ENCODE measurements around the gene ACSF2. TPM values are rescaled to one million over a fixed set of nuclear protein-coding genes. Genes with fewer than 3 reads are reported as not detected.
A peak's percentile ranks its signal among the peaks of the same experiment; 100 is the strongest.

ACSF2 gene
- polyA plus RNA-seq, 2 of the 4 experiments (the other 2 are of a cell fraction) = 24.4 to 33.6 TPM

DNA sequence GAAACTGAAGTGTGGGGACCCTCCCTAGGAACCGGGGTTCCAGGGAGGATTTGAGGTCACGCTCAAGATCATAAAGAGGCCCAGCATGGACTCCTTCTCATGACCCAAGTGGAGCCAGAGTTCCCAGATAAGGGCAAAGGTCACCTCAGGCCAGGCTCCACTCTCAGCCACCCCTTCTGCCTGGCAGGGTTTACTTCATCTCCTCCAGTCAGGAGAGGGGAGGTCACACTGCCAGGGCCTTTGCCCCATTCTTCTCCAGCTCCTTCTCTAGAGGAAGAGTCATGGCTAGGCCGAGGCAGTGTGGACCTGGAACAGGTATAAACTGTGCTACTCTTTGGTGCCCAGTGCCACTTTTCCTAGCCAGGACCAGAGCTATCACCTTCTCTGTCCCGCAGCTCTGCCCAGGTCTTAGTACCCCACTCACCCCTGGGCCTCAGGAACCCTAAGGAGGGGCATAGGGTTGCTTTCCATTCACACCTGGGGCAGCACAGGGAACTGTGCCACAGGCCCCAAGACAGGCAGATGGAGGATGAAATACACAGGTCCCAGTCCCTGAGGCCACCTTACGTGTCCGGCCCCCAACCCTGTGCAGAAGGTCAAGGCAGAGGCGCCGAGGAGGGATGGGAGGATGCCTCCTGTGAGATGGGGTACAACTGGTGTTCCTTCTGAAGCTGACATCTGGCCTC is 879 bp upstream of the ACSF2 start:
- TF ChIP-seq CHD2 (IDR thresholded peaks at IDR 0.05; ENCODE audit: low read length, partially characterized antibody) (no peak), HES2 (IDR thresholded peaks at IDR 0.05) (no peak), NPAS2 (CRISPR knock-in tag; IDR thresholded peaks at IDR 0.05; ENCODE audit: borderline replicate concordance) (no peak), ZFP36 (IDR thresholded peaks at IDR 0.05; ENCODE audit: borderline replicate concordance, partially characterized antibody) (no peak), FOSB (CRISPR knock-in tag; IDR thresholded peaks at IDR 0.05) (no peak), CTCF (IDR thresholded peaks at IDR 0.05) (no peak), RARB (CRISPR knock-in tag; IDR thresholded peaks at IDR 0.05) (no peak), POLR2A (IDR thresholded peaks at IDR 0.05; ENCODE audit: low read length) (no peak), HEYL (CRISPR knock-in tag; IDR thresholded peaks at IDR 0.05) (no peak), RNF2 (IDR thresholded peaks at IDR 0.05; ENCODE audit: borderline replicate concordance, low read depth) (no peak), HOXB13 (CRISPR knock-in tag; IDR thresholded peaks at IDR 0.05; ENCODE audit: low read depth) (no peak), RAD21 (conservative IDR thresholded peaks at IDR 0.05 in 1 of 2, IDR thresholded peaks at IDR 0.05 in 1 of 2) (no peak)
- TF ChIP-seq, protein P1, sequence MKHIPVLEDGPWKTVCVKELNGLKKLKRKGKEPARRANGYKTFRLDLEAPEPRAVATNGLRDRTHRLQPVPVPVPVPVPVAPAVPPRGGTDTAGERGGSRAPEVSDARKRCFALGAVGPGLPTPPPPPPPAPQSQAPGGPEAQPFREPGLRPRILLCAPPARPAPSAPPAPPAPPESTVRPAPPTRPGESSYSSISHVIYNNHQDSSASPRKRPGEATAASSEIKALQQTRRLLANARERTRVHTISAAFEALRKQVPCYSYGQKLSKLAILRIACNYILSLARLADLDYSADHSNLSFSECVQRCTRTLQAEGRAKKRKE (CRISPR knock-in tag; IDR thresholded peaks at IDR 0.05; ENCODE audit: low read depth) = no peak
- H3K4me2 ChIP-seq = peak overlapping the region; percentile 92
- H3K4me3 ChIP-seq = peak overlapping the region; percentile 72
- peaks cover 27% of the 10 kb centered on the region for H3K4me1 ChIP-seq
- ATAC-seq (no peak), FAIRE-seq (no peak), DNase-seq (ENCODE audit: low read depth in 1 of 2, low spot score in 1 of 2) (no peak)
- H3K9me3 ChIP-seq = no peaks in the 10 kb centered on the region
- CTCF ChIA-PET = interaction anchor here (0.7 to 8.4 kb wide), 5 partner anchors 18 to 58 kb away, joined by 3 to 55 read pairs (median 5); partner anchors contain the start of gene LRRC59
- POLR2A ChIA-PET = interaction anchor here (0.6 to 0.7 kb wide), 2 partner anchors 11 to 36 kb away, joined by 3 to 4 read pairs; no protein-coding TSS in a partner anchor
- WGBS (ENCODE audit: missing lambda C conversion rate) = 96% methylated on average over 8 of the region's 8 CpGs
- peak overlapping the region; percentile 77 to 90 for H3K27ac ChIP-seq

GRCh38 chr17:50426472-50426782 is 409 bp downstream of the ACSF2 start:
- DNase-seq (ENCODE audit: low read depth in 1 of 2, low spot score in 1 of 2) = peak in 1 of 2 experiments; percentile 65
- Histone ChIP-seq H3K27ac (peak overlapping the region; percentile 77 to 90), H3K4me1 (peaks cover 27% of the 10 kb centered on the region), H3K9me3 (no peaks in the 10 kb centered on the region), H3K4me3 (peak overlapping the region; percentile 72), H3K4me2 (peak overlapping the region; percentile 92)
- FAIRE-seq = no peak
- TF ChIP-seq, protein P2, sequence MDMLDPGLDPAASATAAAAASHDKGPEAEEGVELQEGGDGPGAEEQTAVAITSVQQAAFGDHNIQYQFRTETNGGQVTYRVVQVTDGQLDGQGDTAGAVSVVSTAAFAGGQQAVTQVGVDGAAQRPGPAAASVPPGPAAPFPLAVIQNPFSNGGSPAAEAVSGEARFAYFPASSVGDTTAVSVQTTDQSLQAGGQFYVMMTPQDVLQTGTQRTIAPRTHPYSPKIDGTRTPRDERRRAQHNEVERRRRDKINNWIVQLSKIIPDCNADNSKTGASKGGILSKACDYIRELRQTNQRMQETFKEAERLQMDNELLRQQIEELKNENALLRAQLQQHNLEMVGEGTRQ (IDR thresholded peaks at IDR 0.05) = no peak
- TF ChIP-seq TP53 (CRISPR knock-in tag; IDR thresholded peaks at IDR 0.05) (no peak), ZNF302 (CRISPR knock-in tag; IDR thresholded peaks at IDR 0.05) (no peak), HOXB13 (CRISPR knock-in tag; IDR thresholded peaks at IDR 0.05; ENCODE audit: low read depth) (no peak), POLR2AphosphoS2 (conservative IDR thresholded peaks at IDR 0.05; ENCODE audit: low read length) (no peak), FOSL2 (IDR thresholded peaks at IDR 0.05) (no peak), FOSL2 (CRISPR knock-in tag; IDR thresholded peaks at IDR 0.05) (no peak), BHLHE40 (IDR thresholded peaks at IDR 0.05; ENCODE audit: low read depth, low read length) (no peak), NR3C1 (IDR thresholded peaks at IDR 0.05) (no peak), CBX8 (IDR thresholded peaks at IDR 0.05) (no peak), FOXS1 (CRISPR knock-in tag; IDR thresholded peaks at IDR 0.05) (no peak), ZC3H11A (IDR thresholded peaks at IDR 0.05) (no peak), BCL3 (IDR thresholded peaks at IDR 0.05) (no peak), CHD2 (IDR thresholded peaks at IDR 0.05; ENCODE audit: low read length, partially characterized antibody) (no peak), MAFK (IDR thresholded peaks at IDR 0.05; ENCODE audit: partially characterized antibody) (no peak), HOXA7 (CRISPR knock-in tag; IDR thresholded peaks at IDR 0.05) (no peak), EP300 (IDR thresholded peaks at IDR 0.05) (no peak), TFCP2L1 (CRISPR knock-in tag; IDR thresholded peaks at IDR 0.05) (no peak), SREBF2 (IDR thresholded peaks at IDR 0.05) (no peak)
- WGBS (ENCODE audit: missing lambda C conversion rate) = 0% methylated on average over 7 of the region's 7 CpGs
- ChIA-PET POLR2A (interaction anchor here (1.2 to 1.3 kb wide), 2 partner anchors 29 to 30 kb away, joined by 4 to 5 read pairs; partner anchors contain the start of gene LRRC59), CTCF (interaction anchor here (0.8 to 8.4 kb wide), 6 partner anchors 17 to 56 kb away, joined by 3 to 55 read pairs (median 4); partner anchors contain the start of gene LRRC59)
- ATAC-seq = peak in 1 of 2 experiments; percentile 34; a peak in 3 of 6 replicates
